ENCODE data around the gene GPX7.

GPX7 gene

GRCh38 chr1:52588535-52588934 lies 13.6 kb upstream of the GPX7 start:
- DNase-seq = no peak

- no peak for DNase-seq
Observed at GRCh38 chr1:52590266-52590665, 11.9 kb upstream of the GPX7 start.

DNA sequence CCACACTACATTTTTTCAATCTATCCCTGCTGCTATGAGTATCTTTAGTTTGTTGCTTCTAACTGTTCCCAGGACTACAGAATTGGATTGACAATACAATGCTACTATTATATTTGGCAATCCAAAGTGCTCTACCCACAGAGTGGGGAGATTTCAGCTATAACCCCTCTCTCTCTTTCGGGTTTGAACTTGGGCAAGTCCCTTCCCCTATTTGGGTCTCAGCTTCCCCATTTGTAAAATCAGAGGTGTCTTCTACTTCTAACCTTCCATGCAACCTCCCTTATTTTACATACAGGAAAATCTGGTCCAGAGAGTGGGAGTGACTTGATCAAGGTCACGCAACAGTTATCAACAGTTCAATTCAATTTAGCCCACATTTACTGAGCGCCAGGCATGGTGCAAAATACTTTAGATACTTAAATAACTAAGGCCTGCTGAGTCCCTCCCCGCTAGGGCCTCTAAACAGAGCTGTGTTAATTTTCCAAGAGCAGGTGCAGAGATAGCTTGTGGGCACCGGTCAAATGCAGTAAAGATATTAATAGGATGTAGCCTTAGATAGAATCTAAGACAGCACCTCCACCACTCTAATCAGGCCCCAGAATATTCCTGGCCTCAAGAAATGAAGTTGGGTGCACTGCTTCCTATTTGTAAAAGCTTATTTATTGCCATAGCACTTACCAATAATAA lies 9.4 kb upstream of the GPX7 start:
- no peak for DNase-seq

DNA sequence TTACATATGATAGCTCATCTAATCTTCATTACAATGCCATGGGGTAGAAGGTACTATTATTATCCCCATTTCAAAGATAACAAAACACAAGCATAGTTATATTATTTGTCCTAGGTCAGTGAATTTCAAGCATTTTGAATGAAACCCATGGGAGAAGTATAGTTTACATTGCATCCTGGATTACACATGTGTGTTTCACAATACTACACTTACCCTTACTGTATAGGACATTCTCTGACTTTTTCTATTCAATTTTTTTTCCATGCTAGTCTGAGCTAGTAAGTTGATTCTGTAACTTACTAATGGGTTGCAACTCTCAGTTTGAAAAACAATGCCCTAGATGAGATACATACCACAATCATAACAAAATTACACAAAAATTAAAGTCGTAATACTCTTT lies 8.7 kb upstream of the GPX7 start:
- no peak for DNase-seq

DNA sequence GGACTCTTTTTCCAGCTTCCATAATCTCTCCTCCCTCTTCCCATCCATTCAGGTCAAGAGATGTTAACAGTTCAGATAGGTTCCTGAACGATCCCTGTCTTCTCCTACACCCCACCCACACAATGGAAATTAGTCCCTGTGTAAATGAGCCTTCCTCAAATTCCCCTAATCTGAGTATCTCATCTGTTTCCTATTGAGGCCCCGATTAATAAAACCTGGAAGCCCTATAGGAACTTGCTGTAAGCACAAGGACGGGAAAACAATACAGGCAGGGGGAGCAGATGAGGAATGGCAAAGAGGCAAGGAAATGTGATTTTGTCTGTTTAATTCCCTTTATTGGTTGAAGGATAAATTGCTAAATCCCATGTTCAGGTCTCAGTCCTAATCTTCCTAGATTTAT lies 7.1 kb upstream of the GPX7 start:
- no peak for DNase-seq

DNA sequence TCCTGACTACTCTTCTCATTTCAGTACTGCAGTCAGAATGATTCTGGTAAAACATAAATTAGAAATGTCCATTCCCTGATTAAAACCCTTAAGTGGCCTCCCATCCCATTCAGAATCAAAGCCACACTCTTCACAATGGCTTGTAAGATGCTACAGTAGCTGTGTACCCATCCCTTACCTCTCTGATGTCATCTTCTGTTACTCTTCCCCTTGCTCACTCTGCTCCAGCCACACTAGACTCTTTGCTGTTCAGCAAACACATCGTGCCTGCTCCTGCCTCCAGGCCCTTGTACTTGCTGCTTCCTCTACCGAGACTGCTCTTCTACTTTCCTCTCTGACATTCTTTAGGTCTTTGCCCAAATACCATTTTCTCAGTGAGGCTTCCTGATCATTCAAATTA lies 4.3 kb upstream of the GPX7 start:
- no peak for DNase-seq

GRCh38 chr1:52598729-52599128 lies 3.4 kb upstream of the GPX7 start:
- no peak for DNase-seq

GRCh38 chr1:52599236-52599635 lies 2.9 kb upstream of the GPX7 start:
- DNase-seq = no peak

- no peak for DNase-seq
Observed at GRCh38 chr1:52600533-52601179, 1.5 kb upstream of the GPX7 start.

- DNase-seq = no peak
Observed at GRCh38 chr1:52601519-52601918, 652 bp upstream of the GPX7 start.

- DNase-seq = no peak
Observed at GRCh38 chr1:52602856-52603600, 857 bp downstream of the GPX7 start.

DNA sequence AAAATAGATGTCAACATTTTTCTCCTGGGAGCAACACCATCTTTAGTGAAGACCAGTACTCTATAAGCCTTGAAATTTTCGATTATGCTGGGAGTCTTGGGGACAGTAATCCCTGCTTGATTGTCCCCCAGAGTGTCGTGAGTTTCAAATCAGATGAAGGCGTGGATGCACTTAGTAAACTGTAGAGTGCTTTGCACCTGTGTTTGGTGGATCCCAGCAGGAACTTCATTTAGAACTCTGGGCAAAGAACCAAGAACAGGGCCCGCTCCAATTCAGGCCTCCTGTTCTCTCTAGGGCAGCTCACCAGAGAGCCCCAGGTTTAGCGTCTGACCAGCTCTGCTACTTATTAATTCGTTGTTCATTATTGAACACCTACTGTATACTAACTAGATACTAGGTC lies 1.5 kb downstream of the GPX7 start:
- DNase-seq = no peak

DNA sequence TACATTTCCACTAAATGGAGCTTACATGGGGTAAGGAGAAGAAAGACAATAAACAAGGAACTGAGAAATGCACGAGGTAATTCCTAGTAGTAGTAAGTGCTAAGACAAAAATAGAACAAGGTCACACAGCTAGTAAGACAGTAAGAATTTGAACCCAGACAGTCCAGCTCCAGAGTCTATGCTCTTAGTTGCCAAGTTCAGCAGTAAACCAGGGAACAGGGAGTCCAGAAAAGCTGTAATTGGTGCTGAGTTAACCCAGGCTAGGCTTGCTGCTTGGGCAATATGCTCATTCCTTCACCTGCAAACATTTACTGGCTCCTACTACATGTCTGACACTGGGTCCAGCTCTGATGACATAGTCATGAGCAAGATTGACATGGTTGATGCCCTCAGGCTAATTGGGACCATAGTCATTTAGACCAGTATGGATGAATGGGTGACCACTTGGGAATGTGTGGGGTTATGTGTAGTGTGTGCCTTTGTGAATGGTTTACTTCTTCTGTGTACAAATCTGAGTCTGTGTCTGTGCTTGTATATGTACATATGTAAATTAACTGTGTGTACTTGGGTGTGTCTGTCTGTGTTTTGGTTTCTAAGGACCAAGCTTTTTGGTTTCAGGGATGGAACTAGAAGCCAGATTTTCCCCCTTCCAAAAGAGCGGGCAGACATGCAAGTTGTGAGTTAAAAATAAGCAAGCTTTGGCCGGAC lies 2.0 kb downstream of the GPX7 start:
- DNase-seq = no peak

DNA sequence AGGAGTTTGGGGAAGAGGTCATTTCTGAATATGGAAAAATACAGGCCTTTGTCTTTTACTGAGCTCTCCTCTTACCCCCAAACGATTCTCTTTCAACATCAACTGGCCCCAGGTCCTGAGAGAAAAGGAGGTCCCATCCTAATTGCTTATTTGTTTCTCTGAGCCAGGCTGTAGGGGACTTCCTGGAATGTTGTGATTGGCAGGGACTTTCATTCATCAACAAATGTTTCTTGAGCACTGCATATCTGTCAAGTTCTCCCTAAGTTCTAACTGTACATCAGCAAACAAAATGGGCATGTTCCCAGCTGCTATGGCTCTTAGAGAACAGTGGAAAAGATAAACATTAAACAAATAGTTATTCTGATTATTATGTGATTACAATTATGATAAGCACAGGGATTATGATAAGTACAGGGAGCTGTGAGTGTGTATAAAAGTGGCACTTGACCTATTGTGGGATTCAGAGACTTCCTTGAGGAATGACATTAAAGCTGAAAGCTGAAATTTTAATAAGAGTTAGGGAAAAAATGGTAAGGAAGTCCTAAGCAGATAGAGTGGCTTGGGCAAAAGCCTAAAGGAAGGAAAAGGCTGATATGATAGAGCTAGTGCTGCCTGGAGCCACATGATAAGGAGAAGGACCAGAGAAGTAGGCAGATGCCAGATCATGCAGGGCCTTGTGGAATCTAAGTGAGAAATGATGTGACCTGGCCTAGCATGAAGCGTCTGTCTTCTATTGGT lies 11.6 kb downstream of the GPX7 start:
- DNase-seq = no peak

DNA sequence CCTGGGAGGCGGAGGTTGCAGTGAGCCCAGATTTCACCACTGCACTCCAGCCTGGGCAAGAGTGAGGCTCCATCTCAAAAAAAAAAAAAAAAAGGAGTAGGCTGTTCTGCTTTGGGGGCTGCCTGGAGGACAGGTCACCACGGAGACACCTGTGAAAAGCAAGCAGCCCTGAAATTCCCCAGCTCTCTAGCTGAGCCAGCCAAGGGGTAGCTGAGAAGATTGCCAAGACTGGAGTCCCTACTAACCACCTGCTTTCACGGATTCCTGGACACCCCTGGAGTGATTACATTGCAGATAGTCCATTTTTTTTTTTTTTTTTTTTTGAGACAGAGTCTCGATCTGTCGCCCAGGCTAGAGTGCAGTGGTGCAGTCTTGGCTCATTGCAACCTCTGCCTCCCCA lies 12.5 kb downstream of the GPX7 start:
- DNase-seq = no peak

DNA sequence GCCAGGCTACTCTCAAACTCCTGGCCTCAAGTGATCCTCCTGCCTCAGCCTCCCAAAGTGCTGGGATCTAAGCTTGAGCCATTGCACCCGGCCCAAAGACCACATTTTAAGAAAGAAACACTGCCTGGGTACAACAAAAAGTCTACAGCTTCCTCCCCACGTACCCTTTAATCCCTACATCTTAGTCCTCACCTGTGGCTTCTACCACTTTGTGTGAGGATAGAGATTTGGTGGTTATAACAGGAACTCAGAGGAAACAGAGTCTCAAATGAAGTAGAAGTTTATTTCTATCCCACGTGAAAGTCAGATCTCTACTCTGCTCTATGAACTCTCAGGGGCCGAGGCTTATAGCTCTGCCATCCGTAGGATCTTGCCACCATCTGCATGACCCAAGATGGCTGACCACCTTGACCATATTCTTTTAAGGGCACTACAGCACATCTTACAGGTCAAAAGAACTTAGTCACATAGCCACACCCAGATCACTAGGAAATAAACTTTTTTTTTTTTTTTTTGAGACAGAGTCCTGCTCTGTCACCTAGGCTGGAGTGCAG lies 13.4 kb downstream of the GPX7 start:
- DNase-seq = no peak

DNA sequence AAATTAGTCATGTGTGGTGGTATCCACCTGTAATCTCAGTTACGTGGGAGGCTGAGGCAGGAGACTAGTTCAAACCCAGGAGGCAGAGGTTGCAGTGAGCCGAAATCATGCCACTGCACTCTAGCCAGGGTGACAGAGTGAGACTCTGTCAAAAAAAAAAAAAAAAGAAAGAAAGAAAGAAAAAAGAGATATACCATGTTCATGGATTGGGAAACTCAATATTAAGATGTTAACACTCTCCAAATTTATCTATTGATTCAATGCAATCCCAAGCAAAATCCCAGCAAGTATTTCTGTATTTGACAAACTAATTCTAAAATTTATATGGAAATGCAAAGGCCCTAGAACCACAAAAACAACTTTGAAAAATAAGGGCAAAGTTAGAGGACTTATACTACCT lies 19.8 kb downstream of the GPX7 start:
- DNase-seq = no peak

DNA sequence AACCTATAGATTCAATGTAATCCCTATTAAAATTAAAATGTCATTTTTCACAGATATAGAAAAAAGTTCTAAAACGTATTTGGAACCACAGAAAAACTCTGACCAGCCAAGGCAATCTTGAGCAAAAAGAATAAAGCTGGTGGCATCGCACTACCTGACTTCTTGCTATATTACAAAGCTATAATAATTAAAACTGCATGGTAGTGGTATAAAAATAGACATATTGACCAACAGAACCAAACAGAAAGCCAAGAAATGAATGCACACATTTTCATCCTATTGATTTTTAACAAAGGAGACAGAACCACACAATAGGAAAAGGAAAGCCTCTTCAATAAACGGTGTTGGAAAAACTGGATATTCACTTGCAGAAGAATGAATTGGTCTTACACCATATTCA lies 21.6 kb downstream of the GPX7 start:
- no peak for DNase-seq

DNA sequence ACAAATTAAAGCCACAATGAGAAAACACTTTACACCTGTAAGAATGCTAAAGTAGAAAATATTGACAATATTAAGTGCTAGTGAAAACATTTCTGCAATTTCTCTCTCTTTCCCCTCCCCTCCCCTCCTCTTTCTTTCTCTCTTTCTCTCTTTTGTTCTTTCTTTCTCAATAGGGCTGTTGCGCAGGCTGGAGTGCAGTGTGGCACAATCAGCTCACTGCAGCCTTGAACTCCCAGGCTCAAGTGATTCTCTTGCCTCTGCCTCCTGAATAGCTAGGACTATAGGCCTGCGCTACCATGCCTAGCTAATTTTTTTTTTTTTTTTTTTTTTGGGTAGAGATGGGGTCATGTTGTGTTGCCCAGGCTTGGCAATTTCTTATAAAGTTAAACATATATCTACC lies 24.9 kb downstream of the GPX7 start:
- DNase-seq = no peak

DNA sequence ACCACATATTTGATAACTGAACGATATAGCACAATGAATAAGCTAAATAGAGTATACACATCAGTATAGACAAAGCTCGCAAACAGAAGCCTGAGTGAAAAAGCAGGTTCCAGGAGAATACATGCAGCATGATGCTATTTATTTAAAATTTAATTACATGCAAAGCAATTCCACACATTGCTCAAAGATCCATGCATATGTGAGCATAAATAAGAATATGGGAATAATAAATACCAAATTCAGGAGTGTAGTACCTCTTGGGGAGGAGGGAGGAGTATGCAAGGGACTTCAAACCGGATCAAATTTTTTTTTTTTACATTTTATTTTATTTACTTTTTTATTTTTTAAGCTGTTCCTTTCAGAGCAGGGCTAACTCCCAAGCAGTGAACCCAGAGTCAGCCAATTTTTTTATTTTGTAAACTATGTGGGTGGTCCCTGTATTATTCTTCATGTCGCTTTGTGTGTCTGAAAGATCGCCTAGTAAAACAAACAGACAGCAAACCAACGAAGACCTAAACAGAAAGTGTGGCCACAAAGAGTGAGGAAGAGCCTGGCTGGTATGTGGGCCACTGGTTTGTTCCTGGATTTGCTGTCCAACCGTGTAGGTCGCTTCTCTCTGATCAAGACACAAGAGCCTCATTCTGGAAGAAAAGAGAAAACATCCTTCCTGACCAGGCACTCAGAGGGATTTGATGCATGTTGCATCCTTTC lies 26.6 kb downstream of the GPX7 start:
- DNase-seq = no peak

DNA sequence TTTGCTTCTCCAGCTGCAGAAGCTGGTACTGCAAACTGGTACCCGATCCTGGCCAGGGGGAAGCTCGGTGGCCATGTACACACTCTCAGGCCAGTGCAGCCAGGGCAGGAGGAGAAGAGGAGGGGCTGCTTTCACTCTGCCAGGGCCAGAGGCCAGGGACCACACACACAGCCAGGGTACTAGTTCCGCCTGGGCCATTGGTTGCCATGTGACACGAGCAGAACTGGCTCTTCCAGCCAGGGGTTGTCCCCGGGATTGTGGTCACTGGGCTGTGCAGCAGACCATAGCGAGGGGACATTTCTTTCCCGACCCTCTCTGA lies 27.1 kb downstream of the GPX7 start:
- no peak for DNase-seq

GRCh38 chr1:52629667-52630066 lies 27.5 kb downstream of the GPX7 start:
- DNase-seq = no peak
